HG02798 (cell line): ENCODE results near the gene DHRS1.
A peak's percentile ranks its signal among the peaks of the same experiment; 100 is the strongest.

Experiments
- ATAC-seq: cut with Tn5 transposase; IDR thresholded peaks from one replicate; pipeline ENCODE4 v1.9.1; 2021; ENCODE audit warnings: mild to moderate bottlenecking; ENCODE audit not compliant: unreplicated experiment, poor library complexity

DHRS1 gene

GRCh38 chr14:24310646-24311604 lies 11.3 kb upstream of the DHRS1 start, which contains the start of gene LTB4R:
Gene LTB4R, plus strand, starts transcription at chr14:24311502. Its CDS starts 4,150 bp downstream, at chr14:24315652.
- ATAC-seq, result peak; percentile 76

- no peak for ATAC-seq
Observed at GRCh38 chr14:24310265-24310645, 10.7 kb upstream of the DHRS1 start.

GRCh38 chr14:24309538-24310264 lies 10.1 kb upstream of the DHRS1 start, which contains the start of gene LTB4R2:
Gene LTB4R2, plus strand, starts transcription at chr14:24310140. Its CDS starts 525 bp downstream, at chr14:24310665.
- no peak for ATAC-seq

- no peak for ATAC-seq
Observed at GRCh38 chr14:24308342-24309124, 9.0 kb upstream of the DHRS1 start.

GRCh38 chr14:24307575-24308341 lies 8.2 kb upstream of the DHRS1 start, which contains the start of gene CIDEB:
Gene CIDEB, minus strand, starts transcription at chr14:24307977. Its CDS starts 119 bp downstream, at chr14:24307858.
- ATAC-seq, result no peak

GRCh38 chr14:24307156-24307574 lies 7.6 kb upstream of the DHRS1 start:
- no peak for ATAC-seq

- ATAC-seq, result no peak
Observed at GRCh38 chr14:24304019-24304387, 4.4 kb upstream of the DHRS1 start.

- no peak for ATAC-seq
Observed at GRCh38 chr14:24300326-24300980, 873 bp upstream of the DHRS1 start.

GRCh38 chr14:24298892-24299254 lies 707 bp downstream of the DHRS1 start:
- peak; percentile 7 for ATAC-seq

- ATAC-seq, result peak; percentile 2
Observed at GRCh38 chr14:24297190-24297964, 2.2 kb downstream of the DHRS1 start.

GRCh38 chr14:24296341-24297157 lies 3.0 kb downstream of the DHRS1 start:
- ATAC-seq, result peak; percentile 36

GRCh38 chr14:24293525-24293924 lies 6.1 kb downstream of the DHRS1 start:
- no peak for ATAC-seq

- ATAC-seq, result no peak
Observed at GRCh38 chr14:24292118-24292807, 7.3 kb downstream of the DHRS1 start.

GRCh38 chr14:24291446-24292117 lies 8.0 kb downstream of the DHRS1 start:
- no peak for ATAC-seq

GRCh38 chr14:24290746-24291145 lies 8.8 kb downstream of the DHRS1 start:
- ATAC-seq, result no peak

- peak; percentile 60 for ATAC-seq
Observed at GRCh38 chr14:24289649-24290280, 9.8 kb downstream of the DHRS1 start.
